ENCODE measurements around the gene PPP4R2.
"Not testable (repeated sequence)": the region's sequence is repeated elsewhere in the genome, so short reads cannot be mapped to it uniquely, and the experiment has no call there.

Gene PPP4R2

DNA sequence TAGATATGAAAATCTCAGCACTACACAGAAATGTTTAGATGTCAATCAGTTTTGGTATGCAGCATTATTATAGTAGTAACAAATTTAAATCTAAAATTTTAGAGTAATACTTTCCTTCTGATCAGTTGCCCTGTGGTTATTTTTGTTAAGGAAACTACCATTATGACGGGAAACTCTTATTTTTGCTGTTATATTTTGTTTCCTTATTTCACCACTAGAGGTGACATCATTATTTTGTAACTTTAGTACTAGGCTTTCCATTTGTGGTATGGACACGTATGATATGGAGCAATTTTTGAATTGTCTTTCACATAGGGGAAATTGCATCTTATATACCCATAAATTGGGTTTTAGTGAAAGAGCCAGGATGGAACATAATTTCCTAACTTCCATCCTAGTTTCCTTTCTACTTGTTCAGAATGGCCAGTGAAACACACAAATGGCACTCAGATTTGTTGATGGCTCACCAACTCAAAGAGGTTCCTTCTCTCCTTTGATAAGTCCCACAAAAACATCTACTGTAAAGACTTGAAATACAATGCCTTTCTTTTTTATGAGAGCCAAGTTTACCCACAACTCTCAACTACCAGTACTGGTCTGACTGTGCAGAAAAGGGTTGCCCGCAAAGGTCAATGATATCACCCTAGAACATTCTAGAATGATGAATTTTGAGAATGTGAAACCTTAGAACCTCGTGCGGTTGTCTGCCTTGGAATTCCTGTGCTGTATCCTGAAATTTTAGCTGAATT is 19.4 kb upstream of the PPP4R2 start:
- peak; percentile 49 for DNase-seq (ENCODE audit: low read depth)

DNA sequence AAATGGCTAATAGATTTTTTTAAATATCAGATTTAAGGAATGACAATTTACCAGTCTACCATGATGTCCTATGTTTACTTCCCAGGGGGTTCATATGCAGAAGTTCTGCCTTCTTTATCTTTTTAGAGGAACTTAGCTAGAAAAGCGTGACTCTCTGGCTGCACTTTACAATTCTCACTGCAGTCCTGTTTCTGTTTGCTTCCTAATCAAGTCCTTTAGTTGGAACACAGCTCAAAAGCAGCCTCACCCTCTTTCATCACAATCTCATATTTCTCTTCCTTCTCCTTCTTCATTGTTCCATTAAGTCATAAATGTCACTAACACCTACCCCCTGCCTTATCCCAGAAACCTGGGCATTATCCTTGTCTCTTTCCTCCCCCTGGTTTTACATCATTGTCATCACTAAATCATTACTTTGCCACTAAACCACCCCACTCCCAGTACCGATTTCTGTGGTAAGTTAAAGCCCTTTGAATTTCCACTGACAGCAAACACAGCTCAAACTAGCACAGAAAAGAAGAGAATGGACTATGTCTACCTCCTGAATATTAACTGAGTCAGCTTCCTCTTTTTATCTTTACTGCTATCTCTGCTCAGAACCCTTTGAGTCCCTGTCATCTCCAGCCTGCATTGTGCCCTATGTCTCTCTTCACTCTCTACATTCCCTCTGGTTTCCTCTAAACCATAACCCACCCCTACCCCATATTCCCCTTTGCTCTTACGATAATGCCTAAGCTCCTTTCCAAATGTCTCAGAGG is 13.8 kb upstream of the PPP4R2 start:
- no peak for DNase-seq (ENCODE audit: low read depth)

DNA sequence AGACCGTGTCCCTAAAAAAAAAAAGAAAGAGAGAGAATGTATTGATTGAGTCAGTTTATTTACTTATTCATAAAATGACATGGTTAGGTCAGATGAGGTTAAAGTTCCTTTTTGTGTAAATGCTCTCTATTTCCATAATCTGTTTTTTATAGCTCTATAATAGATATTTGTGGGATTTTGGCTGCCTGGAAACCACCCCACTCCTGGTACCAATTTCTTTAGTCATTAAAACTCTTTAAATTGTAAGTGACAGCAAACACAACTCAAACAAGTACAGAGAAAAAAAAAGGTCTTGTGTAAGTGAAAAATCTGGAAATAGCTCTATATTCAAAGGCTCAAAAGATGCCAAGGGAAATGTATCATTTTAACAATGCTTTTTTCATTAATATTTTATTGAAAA is 11.0 kb upstream of the PPP4R2 start:
- no peak for DNase-seq (ENCODE audit: low read depth)

DNA sequence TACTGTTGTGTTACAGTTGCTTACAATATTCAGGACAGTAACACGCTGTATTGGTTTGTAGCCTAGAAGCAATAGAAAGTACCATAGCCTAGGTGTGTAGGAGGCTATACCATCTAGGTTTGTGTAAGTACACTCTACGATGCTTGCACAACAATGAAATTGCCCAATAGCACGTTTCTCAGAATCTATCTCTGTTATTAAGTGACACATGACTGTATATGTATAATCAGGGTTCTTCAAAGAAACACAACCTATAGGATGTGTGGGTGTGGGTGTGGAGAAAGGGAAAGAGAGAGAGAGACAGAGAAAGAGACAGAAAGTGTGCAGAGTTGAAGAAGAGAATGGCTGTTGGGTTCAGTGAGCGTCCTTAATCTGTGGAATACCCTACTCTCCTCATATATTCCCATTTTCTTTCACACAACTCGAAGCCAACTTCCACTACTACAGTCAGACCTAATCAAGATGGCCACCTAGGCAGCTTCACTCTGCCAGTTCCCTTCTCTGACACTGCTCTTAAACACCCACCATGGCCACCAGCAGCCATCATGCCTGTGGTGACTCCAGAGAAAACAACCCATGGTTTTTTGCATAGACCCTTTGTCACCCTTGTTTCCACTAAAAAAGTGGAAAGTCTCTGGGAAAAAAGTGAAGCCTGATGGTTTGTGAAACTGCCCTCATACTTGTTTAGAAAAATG is 5.8 kb upstream of the PPP4R2 start:
- no peak for DNase-seq (ENCODE audit: low read depth)

DNA sequence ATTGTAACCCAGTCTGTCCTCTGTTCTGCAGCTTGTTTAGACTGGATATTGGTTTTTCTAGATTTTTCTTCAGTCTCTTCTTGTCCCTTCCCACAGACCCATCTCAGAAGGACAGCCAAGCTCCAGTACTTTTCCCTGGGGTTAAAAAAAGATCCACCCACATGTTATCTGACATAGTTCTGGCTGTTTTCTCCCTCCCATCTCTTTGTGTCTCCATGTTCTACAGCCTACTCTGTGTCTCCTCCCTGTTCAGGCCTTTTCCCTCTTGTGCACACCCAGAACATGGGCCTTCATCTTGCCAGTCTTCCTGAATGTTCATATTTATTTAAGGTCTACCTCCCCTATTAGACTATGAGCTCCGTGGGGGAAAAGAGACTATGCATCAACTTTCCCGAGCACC is 5.1 kb upstream of the PPP4R2 start:
- no peak for DNase-seq (ENCODE audit: low read depth)

DNA sequence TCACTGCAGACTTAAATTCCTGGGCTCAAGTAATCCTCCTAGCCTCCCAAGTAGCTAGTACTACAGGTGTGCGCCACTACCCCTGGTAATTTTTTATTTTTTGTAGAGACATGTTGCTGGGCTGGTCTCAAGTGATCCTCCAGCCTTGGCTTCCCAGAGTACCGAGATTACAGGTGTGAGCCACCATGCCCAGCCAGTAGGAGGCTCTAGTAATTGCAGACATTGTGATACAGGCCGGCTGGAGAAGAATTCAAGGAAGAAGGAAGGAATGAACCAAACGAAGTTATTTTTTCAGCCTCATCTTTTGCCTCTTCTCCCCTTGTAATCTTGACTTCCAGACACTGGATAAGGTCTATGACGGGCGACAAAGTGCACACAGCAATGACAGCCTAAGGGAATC is 3.2 kb upstream of the PPP4R2 start:
- no peak for DNase-seq (ENCODE audit: low read depth)

DNA sequence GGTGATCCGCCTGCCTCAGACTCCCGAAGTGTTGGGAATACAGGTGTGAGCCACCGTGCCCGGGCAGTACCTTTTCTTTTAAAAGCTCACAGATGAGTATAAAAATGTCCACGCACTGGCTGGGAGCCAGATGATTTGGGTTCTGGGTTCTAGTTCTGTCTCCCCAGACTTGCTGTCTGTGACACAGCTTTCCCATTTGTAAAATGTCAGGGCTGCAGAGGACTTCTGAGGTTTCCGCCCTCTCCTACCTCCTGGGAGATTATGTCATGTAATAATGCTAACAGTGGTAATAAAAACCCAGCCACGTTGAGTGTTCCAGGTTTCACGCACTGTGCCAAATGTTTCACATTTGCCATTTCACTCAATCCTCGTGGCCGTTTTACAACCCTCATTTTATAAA is 1.3 kb upstream of the PPP4R2 start:
- DNase-seq (ENCODE audit: low read depth) = no peak

DNA sequence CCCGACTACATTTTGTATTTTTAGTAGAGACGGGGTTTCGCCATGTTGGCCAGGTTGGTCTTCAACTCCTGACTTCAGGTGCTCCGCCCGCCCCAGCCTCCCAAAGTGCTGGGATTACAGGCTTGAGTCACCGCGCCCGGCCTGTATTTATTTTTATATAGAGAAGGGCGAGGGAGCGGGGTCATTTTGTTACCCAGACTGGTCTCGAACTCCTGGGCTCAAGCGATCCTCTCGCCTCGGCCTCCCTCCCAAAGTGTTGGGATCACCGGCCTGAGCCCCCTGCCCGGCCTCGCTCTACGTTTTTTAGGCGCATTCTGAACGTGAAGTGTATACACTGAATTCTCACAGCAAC is 514 bp upstream of the PPP4R2 start:
- DNase-seq (ENCODE audit: low read depth) = no peak

DNA sequence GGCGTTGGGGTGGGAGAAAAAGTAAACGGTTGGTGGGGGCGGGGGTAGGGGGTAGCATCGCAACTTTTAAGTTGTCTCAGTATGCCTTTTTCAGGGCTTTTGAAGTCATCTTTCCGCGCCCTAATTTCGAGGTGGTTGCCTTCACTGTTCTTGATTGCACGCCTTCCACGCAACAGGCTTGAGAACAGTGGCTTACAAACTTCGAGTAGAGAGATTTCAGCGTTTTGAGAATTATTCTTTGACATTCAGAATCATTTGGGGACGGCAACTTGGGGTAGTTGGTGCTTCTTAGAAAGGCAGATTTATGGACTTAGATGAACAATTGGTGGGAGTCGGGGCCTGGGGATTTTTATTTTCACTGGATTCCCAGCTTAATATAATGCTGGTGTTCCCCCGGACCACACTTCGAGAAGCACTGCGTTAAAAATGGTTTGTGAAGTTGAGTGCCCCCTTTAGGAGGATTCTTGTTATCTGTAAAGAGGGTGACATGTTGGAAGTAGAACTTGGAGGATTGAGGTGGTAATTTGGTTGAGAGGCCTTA is 880 bp downstream of the PPP4R2 start:
- peak; percentile 36 for DNase-seq (ENCODE audit: low read depth)

DNA sequence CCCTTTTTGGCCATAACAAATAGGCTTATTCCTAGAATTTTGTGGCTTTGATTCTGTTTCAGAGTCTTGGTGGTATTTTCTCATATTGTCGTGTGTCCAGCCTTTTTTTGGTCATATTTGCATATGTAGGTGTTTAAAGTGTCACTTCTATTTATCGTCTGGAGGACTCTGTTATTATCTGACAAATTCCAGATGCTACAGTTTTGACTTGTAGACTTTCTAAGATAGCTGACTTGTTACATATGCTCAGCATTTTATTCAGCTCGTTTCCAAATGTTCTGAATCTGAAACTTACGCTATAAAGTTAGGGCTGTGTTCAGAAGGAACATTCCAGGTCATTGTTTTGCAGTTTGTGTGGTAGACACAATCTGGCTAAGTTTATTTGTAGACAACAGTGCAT is 1.9 kb downstream of the PPP4R2 start:
- no peak for DNase-seq (ENCODE audit: low read depth)

DNA sequence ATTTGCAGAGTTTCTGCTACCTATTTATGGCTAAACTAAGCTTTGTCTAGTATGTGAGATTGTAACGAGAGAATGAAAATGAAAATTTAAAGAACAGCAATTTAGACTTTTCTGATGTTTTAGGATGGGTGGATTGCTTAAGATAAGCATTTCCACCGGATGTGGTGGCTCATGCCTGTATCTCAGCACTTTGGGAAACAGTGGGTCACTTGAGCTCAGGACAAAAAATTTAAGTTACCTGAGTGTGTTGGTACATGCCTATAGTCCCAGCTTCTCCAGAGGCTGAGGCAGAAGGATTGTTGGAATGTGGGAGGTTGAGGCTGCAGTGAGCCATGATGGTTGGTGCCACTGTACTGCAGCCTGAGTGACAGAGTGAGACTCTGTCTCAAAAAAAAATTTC is 3.3 kb downstream of the PPP4R2 start:
- DNase-seq (ENCODE audit: low read depth) = no peak

DNA sequence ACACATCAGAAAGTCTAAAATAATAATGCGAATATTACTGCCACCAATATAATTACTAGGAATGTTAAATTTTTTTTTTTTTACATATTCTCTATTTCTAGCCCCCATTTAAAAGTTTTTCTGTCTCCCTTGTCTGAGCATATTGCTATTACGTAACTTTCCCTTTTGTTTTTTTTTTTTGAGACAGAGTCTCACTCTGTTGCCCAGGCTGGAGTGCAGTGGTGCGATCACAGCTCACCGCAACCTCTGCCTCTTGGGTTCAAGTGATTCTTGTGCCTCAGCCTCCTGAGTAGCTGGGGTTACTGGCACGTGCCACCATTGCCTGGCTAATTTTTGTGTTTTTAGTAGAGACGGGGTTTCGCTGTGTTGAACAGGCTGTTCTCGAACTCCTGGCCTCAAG is 6.4 kb downstream of the PPP4R2 start:
- DNase-seq (ENCODE audit: low read depth) = not testable (repeated sequence)

DNA sequence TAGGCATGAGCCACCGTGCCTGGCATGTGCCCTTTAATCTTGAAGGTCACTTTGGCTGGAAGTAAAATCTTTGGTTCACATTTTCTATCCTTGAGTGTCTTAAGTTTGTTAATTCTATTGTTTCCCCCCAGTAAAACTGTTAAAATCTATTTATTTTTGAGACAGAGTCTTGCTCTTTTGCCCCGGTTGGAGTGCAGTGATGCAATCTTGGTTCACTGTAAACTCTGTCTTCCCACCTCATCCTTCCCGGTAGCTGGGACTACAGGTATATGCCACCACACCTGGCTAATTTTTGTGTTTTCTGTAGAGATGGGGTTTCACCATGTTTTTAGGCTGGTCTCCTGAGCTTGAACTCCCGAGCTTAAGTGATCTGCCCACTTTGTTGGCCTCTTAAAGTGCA is 7.7 kb downstream of the PPP4R2 start:
- DNase-seq (ENCODE audit: low read depth) = no peak

DNA sequence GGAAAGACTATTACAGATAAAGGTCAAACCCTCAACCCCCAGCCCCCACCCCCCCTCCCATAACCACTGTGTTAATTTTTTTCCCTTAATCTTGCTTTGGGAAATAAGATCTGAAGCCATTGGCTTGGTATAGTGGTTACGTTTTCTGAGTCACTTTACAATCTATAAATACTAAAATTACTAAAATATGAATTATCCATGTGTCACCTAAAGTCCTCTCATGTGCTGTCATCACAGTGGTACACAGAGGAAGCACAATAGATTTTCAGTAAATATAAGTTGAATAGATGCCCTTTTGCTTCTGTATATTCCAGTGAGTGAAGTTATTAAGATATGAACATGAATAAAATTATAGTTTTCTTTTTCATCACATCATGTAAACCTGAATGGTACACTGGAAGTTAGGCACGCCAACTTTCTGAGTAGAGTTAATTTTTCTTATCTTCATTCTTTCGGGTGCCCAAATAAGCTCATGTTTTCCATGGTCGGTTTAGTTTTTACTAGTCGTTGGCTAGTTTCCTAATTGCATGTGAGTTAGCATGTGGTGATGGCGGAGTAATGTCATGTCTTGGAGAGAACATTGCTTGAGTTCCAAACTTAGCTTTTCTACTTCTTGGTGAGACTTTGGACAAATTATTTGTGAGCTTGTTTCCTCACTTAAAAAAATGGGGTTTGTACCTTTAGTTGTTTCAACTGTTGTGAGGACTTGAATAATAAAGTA is 11.5 kb downstream of the PPP4R2 start:
- no peak for DNase-seq (ENCODE audit: low read depth)

DNA sequence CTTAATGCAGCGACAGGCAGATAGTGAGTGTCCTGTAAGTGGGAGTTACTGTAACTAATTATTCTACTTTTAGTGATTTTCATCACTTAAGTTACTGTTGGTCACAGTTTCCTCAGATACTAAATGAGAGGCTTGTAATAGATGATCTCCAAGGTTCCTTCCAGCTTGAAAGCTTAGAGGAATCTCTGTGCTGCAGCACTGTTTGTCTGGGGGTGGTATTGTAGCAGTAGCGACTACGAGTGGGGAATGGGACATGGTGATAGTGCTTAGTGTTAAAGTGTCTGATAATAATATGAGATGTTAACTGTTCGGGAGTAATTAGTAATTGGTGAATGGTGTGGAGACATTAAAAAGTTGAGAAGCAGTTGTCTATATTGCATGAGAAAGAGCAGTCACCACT is 12.4 kb downstream of the PPP4R2 start:
- DNase-seq (ENCODE audit: low read depth) = no peak

DNA sequence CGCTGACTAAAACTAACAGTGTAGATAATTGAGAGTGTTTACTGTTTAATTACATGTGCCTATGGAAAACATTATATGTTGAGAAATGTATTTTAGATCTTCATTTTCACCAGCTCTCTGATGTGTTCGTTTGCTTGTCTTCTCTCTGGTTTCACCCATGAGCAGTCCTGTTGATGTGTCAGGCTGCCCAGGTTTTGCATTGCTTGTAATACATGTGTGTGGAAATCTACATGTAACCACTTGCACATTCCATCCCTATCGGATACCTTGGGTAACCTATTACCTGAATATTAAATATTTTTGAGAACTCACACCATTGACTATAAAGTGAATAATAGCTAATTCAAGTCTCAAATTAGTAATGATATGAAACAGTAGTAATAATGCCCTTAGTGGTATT is 13.1 kb downstream of the PPP4R2 start:
- no peak for DNase-seq (ENCODE audit: low read depth)

DNA sequence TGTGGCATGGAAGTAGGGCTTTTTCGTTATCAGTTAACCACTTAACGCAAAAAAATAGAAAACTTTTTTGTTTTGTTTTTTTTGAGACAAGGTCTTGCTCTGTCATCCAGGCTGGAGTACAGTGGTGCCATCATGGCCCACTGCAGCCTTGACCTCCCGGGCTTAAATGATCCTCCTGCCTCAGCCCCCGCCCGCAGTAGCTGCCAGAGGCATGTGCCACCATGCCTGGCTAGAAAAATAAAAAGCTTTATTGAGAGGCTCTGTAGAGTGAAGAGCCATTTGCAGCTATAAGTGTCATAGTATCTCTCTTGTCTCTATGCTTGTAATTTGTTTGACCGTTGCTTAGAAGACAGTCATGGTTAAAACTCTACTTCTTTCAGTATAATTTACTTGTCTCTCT is 13.5 kb downstream of the PPP4R2 start:
- DNase-seq (ENCODE audit: low read depth) = no peak

DNA sequence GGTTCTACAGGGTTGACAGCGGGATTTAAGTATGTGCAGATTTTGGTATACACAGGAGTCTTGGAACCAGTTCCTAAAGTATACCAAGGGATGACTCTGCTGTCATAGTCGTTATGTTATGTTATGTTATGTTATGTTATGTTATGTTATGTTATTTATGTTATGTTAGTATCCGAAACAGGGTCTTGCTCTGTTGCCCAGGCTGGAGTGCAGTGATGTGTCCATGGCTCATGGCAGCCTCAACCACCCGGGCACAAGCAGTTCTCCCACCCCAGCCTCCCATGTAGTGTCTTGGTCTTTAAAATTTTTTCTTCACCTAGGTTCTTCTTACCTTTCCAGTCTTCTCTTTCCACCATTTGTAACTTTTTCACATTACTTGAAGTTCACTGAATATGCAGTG is 21.7 kb downstream of the PPP4R2 start:
- no peak for DNase-seq (ENCODE audit: low read depth)

DNA sequence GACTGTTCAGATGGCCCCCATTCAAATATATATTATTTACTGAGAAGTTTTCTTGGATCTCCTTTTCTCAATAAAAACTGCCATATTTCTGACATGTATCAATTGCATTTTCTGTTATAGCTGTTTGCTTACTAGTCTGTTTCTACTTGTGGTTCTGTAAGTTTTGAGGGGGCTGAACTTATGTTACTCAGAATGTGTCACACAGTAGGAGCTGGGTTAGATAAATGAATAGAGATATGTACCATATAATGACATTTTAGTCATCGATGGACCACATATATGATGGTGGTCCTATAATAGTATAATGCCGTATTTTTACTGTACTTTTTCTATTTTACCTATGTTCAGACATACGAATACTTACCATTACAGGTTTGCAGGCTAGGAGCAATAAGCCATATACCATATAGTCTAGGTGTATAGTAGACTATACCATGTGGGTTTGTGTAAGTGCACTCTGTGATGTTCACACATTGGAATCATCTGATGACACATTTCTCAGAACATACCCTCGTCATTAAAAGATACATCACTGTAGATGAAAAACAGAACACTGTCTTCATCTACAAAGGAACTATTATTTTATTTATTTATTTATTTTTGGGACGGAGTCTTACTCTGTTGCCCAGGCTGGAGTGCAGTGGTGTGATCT is 22.3 kb downstream of the PPP4R2 start:
- DNase-seq (ENCODE audit: low read depth) = no peak

DNA sequence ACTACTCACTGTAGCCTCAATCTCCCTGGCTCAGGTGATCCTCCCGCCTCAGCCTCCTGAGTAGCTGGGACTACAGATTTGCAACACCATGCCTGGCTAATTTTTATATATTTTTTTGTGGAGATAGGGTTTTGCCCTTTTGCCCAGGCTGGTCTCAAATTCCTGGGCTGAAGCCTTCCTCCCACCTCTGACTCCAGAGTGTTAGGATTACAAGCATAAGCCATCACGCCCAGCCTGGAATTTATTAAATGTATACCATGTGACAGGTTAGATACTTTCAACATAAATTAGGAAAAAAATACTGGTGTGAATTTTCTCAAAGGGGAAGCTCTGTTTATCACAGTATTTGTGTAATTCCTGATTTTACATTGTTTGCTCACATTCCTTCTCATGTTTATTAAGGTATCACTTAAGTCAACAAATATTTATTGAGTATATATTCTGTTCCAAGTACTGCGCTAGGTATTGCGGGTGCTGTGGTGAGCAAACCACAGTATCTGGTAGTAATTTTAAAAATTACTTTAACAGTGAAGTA is 24.8 kb downstream of the PPP4R2 start:
- DNase-seq (ENCODE audit: low read depth) = no peak

DNA sequence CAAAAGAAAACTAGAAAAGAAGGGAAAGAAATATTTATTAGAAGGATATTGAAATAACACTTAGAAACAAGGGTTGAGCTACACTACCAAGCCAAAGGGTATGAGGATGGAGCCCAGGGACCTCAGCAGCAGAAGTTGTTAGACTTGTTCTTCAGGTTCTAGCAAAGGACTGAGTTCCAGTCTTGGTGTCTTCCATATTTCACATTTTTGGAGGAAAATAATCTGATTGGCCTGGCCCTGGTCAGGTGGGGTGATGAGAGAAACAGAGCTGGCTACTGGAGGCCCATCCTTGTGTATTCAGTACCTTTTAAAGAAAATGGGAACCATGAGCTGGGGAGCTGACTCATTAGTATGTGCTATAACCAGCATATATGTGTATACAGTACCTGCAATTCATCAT is 28.2 kb downstream of the PPP4R2 start:
- DNase-seq (ENCODE audit: low read depth) = no peak
